Central memory CD8-positive, alpha-beta T cell (primary cell): Measurements from ENCODE around the gene KCNIP1.
"Not testable (repeated sequence)": the region's sequence is repeated elsewhere in the genome, so short reads cannot be mapped to it uniquely, and the experiment has no call there.

Experiments used
- ATAC-seq: fragments of 150-1000 bp; cut with Tn5 transposase; replicated peaks from 2 replicates; pipeline ENCODE4 v1.10.0; 2022; ENCODE audit warnings: mild to moderate bottlenecking, moderate FRiP score, moderate number of reproducible peaks; ENCODE audit not compliant: poor library complexity, severe bottlenecking; ENCODE audit errors: extremely low read depth
- DNase-seq, 2 donors: peaks; one replicate each; pipeline ENCODE4 v3.0.0; 2021; ENCODE audit warnings: low spot score in 2 of 2
- H3K27ac Mint-ChIP-seq: one replicate; pipeline ENCODE4 v1.8.0; 2022; ENCODE audit warnings: low read depth, mild to moderate bottlenecking, moderate library complexity, mixed read lengths
- H3K27me3 Mint-ChIP-seq: one replicate; pipeline ENCODE4 v1.8.0; 2022; ENCODE audit warnings: mixed read lengths
- H3K36me3 Mint-ChIP-seq: one replicate; pipeline ENCODE4 v1.8.0; 2022; ENCODE audit warnings: mild to moderate bottlenecking, moderate library complexity, mixed read lengths; ENCODE audit not compliant: insufficient read depth
- H3K4me1 Mint-ChIP-seq: one replicate; pipeline ENCODE4 v1.8.0; 2022; ENCODE audit warnings: mixed read lengths
- H3K4me3 Mint-ChIP-seq: one replicate; pipeline ENCODE4 v1.8.0; 2022; ENCODE audit warnings: mild to moderate bottlenecking, moderate library complexity, mixed read lengths
- H3K9me3 Mint-ChIP-seq: one replicate; pipeline ENCODE4 v1.8.0; 2022; ENCODE audit warnings: mixed read lengths

The KCNIP1 gene

GRCh38 chr5:170536525-170536924, 32.7 kb downstream of the KCNIP1 start:
- DNase-seq (no peak), ATAC-seq (no peak)
- Mint-ChIP-seq H3K27ac (no peak overlapping the region), H3K27me3 (peaks cover 62% of the 10 kb centered on the region), H3K4me1 (no peaks in the 10 kb centered on the region), H3K36me3 (peaks cover 2% of the 10 kb centered on the region), H3K4me3 (no peak overlapping the region), H3K9me3 (no peaks in the 10 kb centered on the region)

- Mint-ChIP-seq H3K27me3 (peaks cover 51% of the 10 kb centered on the region), H3K36me3 (peaks cover 2% of the 10 kb centered on the region), H3K9me3 (no peaks in the 10 kb centered on the region), H3K27ac (no peak overlapping the region), H3K4me3 (no peak overlapping the region), H3K4me1 (no peaks in the 10 kb centered on the region)
- ATAC-seq = no peak
- DNase-seq = no peak
These were observed 33.8 kb downstream of the KCNIP1 start for GRCh38 chr5:170537451-170538095.

- Mint-ChIP-seq H3K4me1 (no peaks in the 10 kb centered on the region), H3K27ac (no peak overlapping the region), H3K9me3 (no peaks in the 10 kb centered on the region), H3K36me3 (peaks cover 2% of the 10 kb centered on the region), H3K27me3 (peaks cover 46% of the 10 kb centered on the region), H3K4me3 (no peak overlapping the region)
- no peak for DNase-seq
- no peak for ATAC-seq
These were observed 34.3 kb downstream of the KCNIP1 start for GRCh38 chr5:170538096-170538465.

- H3K27me3 Mint-ChIP-seq = peaks cover 45% of the 10 kb centered on the region
- H3K27ac Mint-ChIP-seq = no peak overlapping the region
- ATAC-seq (no peak), DNase-seq (no peak)
- no peaks in the 10 kb centered on the region for H3K9me3 Mint-ChIP-seq
- H3K4me3 Mint-ChIP-seq = no peak overlapping the region
- H3K36me3 Mint-ChIP-seq = peaks cover 2% of the 10 kb centered on the region
- H3K4me1 Mint-ChIP-seq = no peaks in the 10 kb centered on the region
These were observed 35.1 kb downstream of the KCNIP1 start for GRCh38 chr5:170538696-170539586.

- Mint-ChIP-seq H3K4me3 (no peak overlapping the region), H3K9me3 (peaks cover 2% of the 10 kb centered on the region), H3K4me1 (no peaks in the 10 kb centered on the region), H3K36me3 (peaks cover 2% of the 10 kb centered on the region), H3K27me3 (peaks cover 49% of the 10 kb centered on the region), H3K27ac (no peak overlapping the region)
- DNase-seq = no peak
- ATAC-seq = no peak
These were observed 36.5 kb downstream of the KCNIP1 start for GRCh38 chr5:170540271-170540670.

- Mint-ChIP-seq H3K4me1 (no peaks in the 10 kb centered on the region), H3K27ac (no peak overlapping the region), H3K4me3 (no peak overlapping the region), H3K36me3 (peaks cover 2% of the 10 kb centered on the region), H3K27me3 (peaks cover 54% of the 10 kb centered on the region), H3K9me3 (peaks cover 9% of the 10 kb centered on the region)
- DNase-seq (no peak), ATAC-seq (no peak)
These were observed 37.4 kb downstream of the KCNIP1 start for GRCh38 chr5:170541146-170541769.

- H3K9me3 Mint-ChIP-seq = peaks cover 9% of the 10 kb centered on the region
- peaks cover 46% of the 10 kb centered on the region for H3K27me3 Mint-ChIP-seq
- no peaks in the 10 kb centered on the region for H3K4me1 Mint-ChIP-seq
- no peak overlapping the region for H3K27ac Mint-ChIP-seq
- no peak for ATAC-seq
- no peaks in the 10 kb centered on the region for H3K36me3 Mint-ChIP-seq
- DNase-seq = no peak
- H3K4me3 Mint-ChIP-seq = no peak overlapping the region
These were observed 39.0 kb downstream of the KCNIP1 start for GRCh38 chr5:170542691-170543293.

GRCh38 chr5:170545313-170545712, 41.5 kb downstream of the KCNIP1 start:
- Mint-ChIP-seq H3K36me3 (no peaks in the 10 kb centered on the region), H3K4me1 (no peaks in the 10 kb centered on the region), H3K4me3 (no peak overlapping the region)

GRCh38 chr5:170545811-170546210, 42.0 kb downstream of the KCNIP1 start:
- Mint-ChIP-seq H3K27me3 (peaks cover 22% of the 10 kb centered on the region), H3K9me3 (peaks cover 9% of the 10 kb centered on the region), H3K4me1 (no peaks in the 10 kb centered on the region), H3K4me3 (no peak overlapping the region), H3K36me3 (no peaks in the 10 kb centered on the region), H3K27ac (no peak overlapping the region)
- DNase-seq (no peak), ATAC-seq (no peak)

More at GRCh38 chr5:170545313-170545712, 41.5 kb downstream of the KCNIP1 start:
- Mint-ChIP-seq H3K27me3 (peaks cover 22% of the 10 kb centered on the region), H3K9me3 (peaks cover 9% of the 10 kb centered on the region), H3K27ac (no peak overlapping the region)
- DNase-seq (no peak), ATAC-seq (no peak)

- no peak for ATAC-seq
- Mint-ChIP-seq H3K4me3 (no peak overlapping the region), H3K27ac (no peak overlapping the region), H3K36me3 (no peaks in the 10 kb centered on the region), H3K9me3 (peaks cover 9% of the 10 kb centered on the region), H3K27me3 (peaks cover 22% of the 10 kb centered on the region), H3K4me1 (no peaks in the 10 kb centered on the region)
- no peak for DNase-seq
These were observed 42.5 kb downstream of the KCNIP1 start for GRCh38 chr5:170546282-170546681.

- not testable (repeated sequence) for DNase-seq, ATAC-seq, H3K9me3 Mint-ChIP-seq, H3K4me3 Mint-ChIP-seq, H3K36me3 Mint-ChIP-seq, H3K27ac Mint-ChIP-seq, H3K4me1 Mint-ChIP-seq
- H3K27me3 Mint-ChIP-seq = peaks cover 17% of the 10 kb centered on the region
These were observed 46.6 kb downstream of the KCNIP1 start for GRCh38 chr5:170550382-170550781.

- Mint-ChIP-seq H3K4me1 (no peaks in the 10 kb centered on the region), H3K9me3 (no peaks in the 10 kb centered on the region), H3K27me3 (peaks cover 10% of the 10 kb centered on the region), H3K36me3 (no peaks in the 10 kb centered on the region), H3K4me3 (no peak overlapping the region), H3K27ac (no peak overlapping the region)
- ATAC-seq (no peak), DNase-seq (no peak)
These were observed 47.3 kb downstream of the KCNIP1 start for GRCh38 chr5:170551076-170551475.
